Measurements from ENCODE around the gene PSPC1. TPM values are rescaled to one million over a fixed set of nuclear protein-coding genes. Genes with fewer than 3 reads are reported as not detected.
A peak's percentile ranks its signal among the peaks of the same experiment; 100 is the strongest.

Gene PSPC1
- total and polyA plus RNA-seq, 2 of the 13 experiments (the other 11 are each of a cell fraction or from before 2014, with no cell fraction given) = 33.5 to 94.0 TPM

GRCh38 chr13:19782049-19782726 lies 557 bp downstream of the PSPC1 start (continued):
- no peak for TF ChIP-seq ZKSCAN1 (IDR thresholded peaks at IDR 0.05; ENCODE audit: low read length)
- TF ChIP-seq ZNF703 (CRISPR knock-in tag; IDR thresholded peaks at IDR 0.05; ENCODE audit: borderline replicate concordance) = 0 out of 2 replicates have a peak, but pooled peaks have one; percentile 27
- peak; percentile 30; the same call in 1 of the 2 replicates for TF ChIP-seq GLI4 (CRISPR knock-in tag; IDR thresholded peaks at IDR 0.05; ENCODE audit: borderline replicate concordance)
- TF ChIP-seq ZSCAN5A (CRISPR knock-in tag; IDR thresholded peaks at IDR 0.05; ENCODE audit: borderline replicate concordance) = no peak
- TF ChIP-seq HES4 (CRISPR knock-in tag; IDR thresholded peaks at IDR 0.05; ENCODE audit: borderline replicate concordance) = 0 out of 2 replicates have a peak, but pooled peaks have one; percentile 14
- peak; percentile 44; the same call in 1 of the 2 replicates for TF ChIP-seq ZFY (CRISPR knock-in tag; IDR thresholded peaks at IDR 0.05)
- TF ChIP-seq MAFG (CRISPR knock-in tag; IDR thresholded peaks at IDR 0.05) = peak; percentile 47; the same call in 1 of the 2 replicates
- no peak for TF ChIP-seq SRF (IDR thresholded peaks at IDR 0.05; ENCODE audit: low read depth, low read length)
- 0 out of 2 replicates have a peak, but pooled peaks have one; percentile 29 for TF ChIP-seq NKX3-1 (CRISPR knock-in tag; IDR thresholded peaks at IDR 0.05)
- peak; percentile 58 for TF ChIP-seq ZNF883 (CRISPR knock-in tag; IDR thresholded peaks at IDR 0.05; ENCODE audit: not compliant biosample characterization)
- no peak for TF ChIP-seq ZNF496 (CRISPR knock-in tag; IDR thresholded peaks at IDR 0.05; ENCODE audit: insufficient replicate concordance)
- TF ChIP-seq, protein P1, sequence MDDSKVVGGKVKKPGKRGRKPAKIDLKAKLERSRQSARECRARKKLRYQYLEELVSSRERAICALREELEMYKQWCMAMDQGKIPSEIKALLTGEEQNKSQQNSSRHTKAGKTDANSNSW (CRISPR knock-in tag; IDR thresholded peaks at IDR 0.05; ENCODE audit: borderline replicate concordance) = peak; percentile 68; the same call in 1 of the 2 replicates
- no peak for TF ChIP-seq CHD2 (IDR thresholded peaks at IDR 0.05; ENCODE audit: low read depth, low read length)
- no peak for TF ChIP-seq MLXIP (CRISPR knock-in tag; IDR thresholded peaks at IDR 0.05; ENCODE audit: borderline replicate concordance)
- TF ChIP-seq RBFOX2 (IDR thresholded peaks at IDR 0.05; ENCODE audit: low read depth, low read length) = peak; percentile 83
- TF ChIP-seq, protein P2, sequence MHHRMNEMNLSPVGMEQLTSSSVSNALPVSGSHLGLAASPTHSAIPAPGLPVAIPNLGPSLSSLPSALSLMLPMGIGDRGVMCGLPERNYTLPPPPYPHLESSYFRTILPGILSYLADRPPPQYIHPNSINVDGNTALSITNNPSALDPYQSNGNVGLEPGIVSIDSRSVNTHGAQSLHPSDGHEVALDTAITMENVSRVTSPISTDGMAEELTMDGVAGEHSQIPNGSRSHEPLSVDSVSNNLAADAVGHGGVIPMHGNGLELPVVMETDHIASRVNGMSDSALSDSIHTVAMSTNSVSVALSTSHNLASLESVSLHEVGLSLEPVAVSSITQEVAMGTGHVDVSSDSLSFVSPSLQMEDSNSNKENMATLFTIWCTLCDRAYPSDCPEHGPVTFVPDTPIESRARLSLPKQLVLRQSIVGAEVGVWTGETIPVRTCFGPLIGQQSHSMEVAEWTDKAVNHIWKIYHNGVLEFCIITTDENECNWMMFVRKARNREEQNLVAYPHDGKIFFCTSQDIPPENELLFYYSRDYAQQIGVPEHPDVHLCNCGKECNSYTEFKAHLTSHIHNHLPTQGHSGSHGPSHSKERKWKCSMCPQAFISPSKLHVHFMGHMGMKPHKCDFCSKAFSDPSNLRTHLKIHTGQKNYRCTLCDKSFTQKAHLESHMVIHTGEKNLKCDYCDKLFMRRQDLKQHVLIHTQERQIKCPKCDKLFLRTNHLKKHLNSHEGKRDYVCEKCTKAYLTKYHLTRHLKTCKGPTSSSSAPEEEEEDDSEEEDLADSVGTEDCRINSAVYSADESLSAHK (CRISPR knock-in tag; IDR thresholded peaks at IDR 0.05; ENCODE audit: borderline replicate concordance) = no peak
